Right cardiac atrium (tissue), 5 donors: ENCODE measurements around the gene FAH. TPM values are rescaled to one million over a fixed set of nuclear protein-coding genes. Genes with fewer than 3 reads are reported as not detected.

Experiments
- ATAC-seq, 2 donors: fragments of 200-7000 bp; cut with Tn5 transposase; one replicate each; pipeline versions ENCODE4 v1.8.0 to v1.9.1; 2020; ENCODE audit warnings: moderate library complexity in 2 of 2, mild to moderate bottlenecking in 1 of 2
- DNase-seq, 3 donors: peaks; one replicate each; pipeline ENCODE4 v3.0.0-alpha.2; 2020
- H3K27ac ChIP-seq: one replicate; pipeline ENCODE4 v1.5.1; 2013; ENCODE audit warnings: mild to moderate bottlenecking, low read length, control low read depth, moderate library complexity
- H3K27me3 ChIP-seq: one replicate; pipeline ENCODE4 v1.6.1; 2013; ENCODE audit not compliant: control insufficient read depth, insufficient read depth
- H3K4me1 ChIP-seq: one replicate; pipeline ENCODE4 v1.6.1; 2013; ENCODE audit warnings: low read length; ENCODE audit not compliant: control insufficient read depth, insufficient read depth
- H3K4me3 ChIP-seq: one replicate; pipeline ENCODE4 v1.5.1; 2013; ENCODE audit warnings: low read length, control low read depth
- H3K9me3 ChIP-seq: one replicate; pipeline ENCODE4 v1.6.1; 2013; ENCODE audit warnings: low read length; ENCODE audit not compliant: control insufficient read depth
- WGBS: extraction: QIAGEN DNeasy Blood & Tissue Kit; methylation state at CpG from one replicate; pipeline ENCODE4 v1.1.7; 2013; 5-methylcytosine and 5-hydroxymethylcytosine counted together
- intact Hi-C, 4 donors: fragments of 100-400 bp; cut with DNase I; formaldehyde crosslinking; loops; one replicate each; pipeline versions ENCODE4 v1.11.0 to v1.14.0; 2022 to 2023
- polyA plus RNA-seq: library from polyadenylated mRNA; stranded (reverse); fragments of 200-250 nt; gene quantifications from one replicate; pipeline ENCODE4 v1.2.3, GENCODE V29; 2013
- total RNA-seq, 4 donors: library from RNA; stranded (reverse); fragmentation: NEBNext Ultra II Directional; extraction: Animal tissue kit (Norgen Biotek cat#: 25700); gene quantifications; one replicate each; pipeline ENCODE4 v1.2.1, GENCODE V29; 2021
- donor health status: healthy with polysubstance abuse.
- donor health status: DM: no; HTN: yes; CAD: no.
- donor health status: DM: no; HTN: no; CAD: no.
- donor health status: DM: no; HTN: yes; CAD: no; lungs with severe emphysema.
- donor health status: DM: yes; HTN: yes; CAD: no.

FAH gene
- total and polyA plus RNA-seq, 5 donors = 17.6 to 29.4 (median 21.1) TPM

- 35% methylated on average over 5 of the region's 5 CpGs for WGBS
- H3K4me1 ChIP-seq = peaks cover 4% of the 10 kb centered on the region
- intact Hi-C loops = no loop called here
- ATAC-seq = peak; percentile 55 to 58
- H3K4me3 ChIP-seq = no peak overlapping the region
- no peaks in the 10 kb centered on the region for H3K9me3 ChIP-seq
- DNase-seq = no peak
- H3K27me3 ChIP-seq = no peaks in the 10 kb centered on the region
- H3K27ac ChIP-seq = no peak overlapping the region
These were observed 29.9 kb downstream of the FAH start for GRCh38 chr15:80182611-80183261.

GRCh38 chr15:80183306-80183705, 30.5 kb downstream of the FAH start:
- peaks cover 4% of the 10 kb centered on the region for H3K4me1 ChIP-seq
- no peak overlapping the region for H3K4me3 ChIP-seq
- intact Hi-C loops = no loop called here
- no peaks in the 10 kb centered on the region for H3K27me3 ChIP-seq
- WGBS = 94% methylated on average over 10 of the region's 10 CpGs
- no peaks in the 10 kb centered on the region for H3K9me3 ChIP-seq
- ATAC-seq (no peak), DNase-seq (no peak)
- H3K27ac ChIP-seq = no peak overlapping the region

GRCh38 chr15:80183886-80184285, 31.1 kb downstream of the FAH start:
- intact Hi-C loops = no loop called here
- Histone ChIP-seq H3K4me3 (no peak overlapping the region), H3K27me3 (no peaks in the 10 kb centered on the region), H3K27ac (no peak overlapping the region), H3K4me1 (peaks cover 4% of the 10 kb centered on the region), H3K9me3 (no peaks in the 10 kb centered on the region)
- ATAC-seq (no peak), DNase-seq (no peak)
- WGBS = 86% methylated on average over 6 of the region's 6 CpGs

GRCh38 chr15:80184554-80184953, 31.8 kb downstream of the FAH start:
- Histone ChIP-seq H3K4me1 (peaks cover 4% of the 10 kb centered on the region), H3K27me3 (no peaks in the 10 kb centered on the region), H3K9me3 (no peaks in the 10 kb centered on the region), H3K4me3 (no peak overlapping the region), H3K27ac (no peak overlapping the region)
- 91% methylated on average over 7 of the region's 7 CpGs for WGBS
- DNase-seq (no peak), ATAC-seq (no peak)
- intact Hi-C loops = no loop called here

GRCh38 chr15:80185152-80185551, 32.4 kb downstream of the FAH start:
- WGBS = 100% methylated on average over 2 of the region's 2 CpGs
- Histone ChIP-seq H3K27me3 (no peaks in the 10 kb centered on the region), H3K4me3 (no peak overlapping the region), H3K4me1 (peaks cover 4% of the 10 kb centered on the region), H3K27ac (no peak overlapping the region), H3K9me3 (no peaks in the 10 kb centered on the region)
- no peak for DNase-seq
- no peak for ATAC-seq
- intact Hi-C loops = no loop called here

- Histone ChIP-seq H3K27me3 (no peaks in the 10 kb centered on the region), H3K9me3 (no peaks in the 10 kb centered on the region), H3K4me1 (peaks cover 4% of the 10 kb centered on the region), H3K4me3 (no peak overlapping the region), H3K27ac (no peak overlapping the region)
- ATAC-seq = no peak
- WGBS = 95% methylated on average over 7 of the region's 7 CpGs
- intact Hi-C loops = no loop called here
- DNase-seq = no peak
These were observed 33.3 kb downstream of the FAH start for GRCh38 chr15:80186066-80186465.

GRCh38 chr15:80186597-80186996, 33.8 kb downstream of the FAH start:
- ATAC-seq = no peak
- Histone ChIP-seq H3K4me1 (peaks cover 4% of the 10 kb centered on the region), H3K4me3 (no peak overlapping the region), H3K27me3 (no peaks in the 10 kb centered on the region), H3K9me3 (no peaks in the 10 kb centered on the region), H3K27ac (no peak overlapping the region)
- intact Hi-C loops = no loop called here
- WGBS = 99% methylated on average over 1 of the region's 1 CpG
- DNase-seq = no peak

GRCh38 chr15:80188251-80188650, 35.5 kb downstream of the FAH start:
- Histone ChIP-seq H3K27me3 (no peaks in the 10 kb centered on the region), H3K9me3 (no peaks in the 10 kb centered on the region), H3K27ac (no peak overlapping the region), H3K4me3 (no peak overlapping the region), H3K4me1 (peaks cover under 1% of the 10 kb centered on the region)
- no peak for ATAC-seq
- intact Hi-C loops = no loop called here
- 70% methylated on average over 2 of the region's 2 CpGs for WGBS
- no peak for DNase-seq

GRCh38 chr15:80191198-80191597, 38.4 kb downstream of the FAH start:
- no peak for DNase-seq
- no peaks in the 10 kb centered on the region for H3K9me3 ChIP-seq
- no peaks in the 10 kb centered on the region for H3K27me3 ChIP-seq
- H3K4me1 ChIP-seq = no peaks in the 10 kb centered on the region
- ATAC-seq = no peak
- WGBS = 90% methylated on average over 2 of the region's 2 CpGs
- H3K4me3 ChIP-seq = no peak overlapping the region
- H3K27ac ChIP-seq = no peak overlapping the region
- intact Hi-C loops = no loop called here

GRCh38 chr15:80191897-80192595, 39.2 kb downstream of the FAH start:
- Histone ChIP-seq H3K27me3 (no peaks in the 10 kb centered on the region), H3K27ac (no peak overlapping the region), H3K4me3 (no peak overlapping the region), H3K4me1 (no peaks in the 10 kb centered on the region), H3K9me3 (no peaks in the 10 kb centered on the region)
- WGBS = 89% methylated on average over 8 of the region's 8 CpGs
- ATAC-seq (no peak), DNase-seq (no peak)
- intact Hi-C loops = no loop called here

- WGBS = 92% methylated on average over 1 of the region's 1 CpG
- Histone ChIP-seq H3K9me3 (no peaks in the 10 kb centered on the region), H3K4me3 (no peak overlapping the region), H3K4me1 (no peaks in the 10 kb centered on the region), H3K27me3 (no peaks in the 10 kb centered on the region), H3K27ac (no peak overlapping the region)
- intact Hi-C loops = no loop called here
- no peak for DNase-seq
- no peak for ATAC-seq
These were observed 41.4 kb downstream of the FAH start for GRCh38 chr15:80194186-80194585.
